Cortex of kidney (tissue), 1 donor: Measurements from ENCODE around the gene NEK5.
"Not testable (repeated sequence)": the region's sequence is repeated elsewhere in the genome, so short reads cannot be mapped to it uniquely, and the experiment has no call there.

Source experiments
- DNase-seq: peaks from one replicate; lab custom pipeline; 2025; lab: John Stamatoyannopoulos, UW

NEK5 gene

GRCh38 chr13:52136763-52137162 is 7.9 kb upstream of the NEK5 start:
- DNase-seq, result no peak

- no peak for DNase-seq
Measured at GRCh38 chr13:52130641-52131040, 1.8 kb upstream of the NEK5 start.

GRCh38 chr13:52127783-52128702 is 830 bp downstream of the NEK5 start:
- DNase-seq, result no peak

GRCh38 chr13:52127378-52127777 is 1.5 kb downstream of the NEK5 start:
- no peak for DNase-seq

GRCh38 chr13:52125547-52125946 is 3.3 kb downstream of the NEK5 start:
- no peak for DNase-seq

- DNase-seq, result no peak
Measured at GRCh38 chr13:52118595-52118994, 10.3 kb downstream of the NEK5 start.

- DNase-seq, result no peak
Measured at GRCh38 chr13:52118095-52118494, 10.8 kb downstream of the NEK5 start.

- no peak for DNase-seq
Measured at GRCh38 chr13:52112591-52112990, 16.3 kb downstream of the NEK5 start.

- no peak for DNase-seq
Measured at GRCh38 chr13:52109116-52109670, 19.7 kb downstream of the NEK5 start.

GRCh38 chr13:52105841-52106240 is 23.0 kb downstream of the NEK5 start:
- DNase-seq, result no peak

- no peak for DNase-seq
Measured at GRCh38 chr13:52104624-52105023, 24.2 kb downstream of the NEK5 start.

GRCh38 chr13:52103386-52103785 is 25.5 kb downstream of the NEK5 start:
- no peak for DNase-seq

GRCh38 chr13:52102423-52102822 is 26.4 kb downstream of the NEK5 start:
- not testable (repeated sequence) for DNase-seq

- DNase-seq, result no peak
Measured at GRCh38 chr13:52097197-52097596, 31.7 kb downstream of the NEK5 start.

GRCh38 chr13:52096748-52097147 is 32.1 kb downstream of the NEK5 start:
- no peak for DNase-seq

- no peak for DNase-seq
Measured at GRCh38 chr13:52096062-52096461, 32.8 kb downstream of the NEK5 start.

GRCh38 chr13:52092087-52092486 is 36.8 kb downstream of the NEK5 start:
- no peak for DNase-seq

- no peak for DNase-seq
Measured at GRCh38 chr13:52091473-52091872, 37.4 kb downstream of the NEK5 start.

- no peak for DNase-seq
Measured at GRCh38 chr13:52085421-52085820, 43.5 kb downstream of the NEK5 start.

GRCh38 chr13:52084981-52085380 is 43.9 kb downstream of the NEK5 start:
- DNase-seq, result not testable (repeated sequence)

GRCh38 chr13:52082601-52083000 is 46.3 kb downstream of the NEK5 start:
- DNase-seq, result no peak

GRCh38 chr13:52079891-52080290 is 49.0 kb downstream of the NEK5 start:
- not testable (repeated sequence) for DNase-seq

- no peak for DNase-seq
Measured at GRCh38 chr13:52070929-52071523, 57.8 kb downstream of the NEK5 start.
